Osteoblast (primary cell): Measurements from ENCODE around the gene NECTIN2. TPM values are rescaled to one million over a fixed set of nuclear protein-coding genes. Genes with fewer than 3 reads are reported as not detected.
"Not testable (repeated sequence)": the region's sequence is repeated elsewhere in the genome, so short reads cannot be mapped to it uniquely, and the experiment has no call there.

Experiments used
- DNase-seq: peaks from one replicate; pipeline ENCODE4 v3.0.0; 2011; ENCODE audit warnings: low spot score, mixed read lengths; ENCODE audit not compliant: insufficient read length; ENCODE audit errors: missing footprints
- H2AFZ ChIP-seq: 2 replicates; pipeline ENCODE4 v1.6.0; 2011; ENCODE audit warnings: mild to moderate bottlenecking, low read length
- H3K27ac ChIP-seq: 2 replicates; pipeline ENCODE4 v1.5.1; 2011; ENCODE audit warnings: mild to moderate bottlenecking, low read depth, low read length, moderate library complexity
- H3K27me3 ChIP-seq: 2 replicates; pipeline ENCODE4 v1.6.0; 2012; ENCODE audit warnings: mild to moderate bottlenecking, control low read depth, inconsistent platforms, low read length, moderate library complexity; ENCODE audit not compliant: insufficient read depth
- H3K36me3 ChIP-seq: 2 replicates; pipeline ENCODE4 v1.5.1; 2011; ENCODE audit warnings: mild to moderate bottlenecking, low read length, control low read depth, moderate library complexity; ENCODE audit not compliant: insufficient read depth
- H3K4me1 ChIP-seq: 2 replicates; pipeline ENCODE4 v1.5.1; 2011; ENCODE audit warnings: mild to moderate bottlenecking, low read length, control low read depth, moderate library complexity; ENCODE audit not compliant: insufficient read depth
- H3K4me2 ChIP-seq: 2 replicates; pipeline ENCODE4 v1.6.0; 2011; ENCODE audit warnings: mild to moderate bottlenecking, low read length; ENCODE audit not compliant: insufficient read depth
- H3K4me3 ChIP-seq: fragments of 200-600 bp; sonication (generic); 3 replicates; pipeline ENCODE4 v1.5.1; 2012; ENCODE audit warnings: mild to moderate bottlenecking, low read length, inconsistent platforms; ENCODE audit not compliant: insufficient read depth
- H3K79me2 ChIP-seq: 2 replicates; pipeline ENCODE4 v1.6.0; 2012; ENCODE audit warnings: mild to moderate bottlenecking, low read length, control low read depth, inconsistent platforms; ENCODE audit not compliant: insufficient read depth
- H3K9me3 ChIP-seq: 2 replicates; pipeline ENCODE4 v1.5.1; 2011; ENCODE audit warnings: low read depth, low read length, control low read depth
- H4K20me1 ChIP-seq: 2 replicates; pipeline ENCODE4 v1.6.0; 2012; ENCODE audit warnings: mild to moderate bottlenecking, low read length, control low read depth; ENCODE audit not compliant: insufficient read depth
- total RNA-seq: library from RNA; depleted of rRNA; stranded (reverse); fragments of >200 nt; gene quantifications from 2 replicates; pipeline ENCODE4 v1.2.3, GENCODE V29; 2012
- TF ChIP-seq, protein P1 (sequence below): IDR thresholded peaks from 2 replicates; pipeline ENCODE4 v1.5.1; 2011; ENCODE audit warnings: mild to moderate bottlenecking, low read depth, low read length, moderate library complexity; ENCODE audit errors: extremely low read depth

Gene NECTIN2
- total RNA-seq, 1 donor = 46.0 TPM

GRCh38 chr19:44878120-44878865 is 32.2 kb downstream of the NECTIN2 start:
- H3K4me1 ChIP-seq = peaks cover 8% of the 10 kb centered on the region
- no peaks in the 10 kb centered on the region for H3K79me2 ChIP-seq
- H3K9me3 ChIP-seq = no peaks in the 10 kb centered on the region
- DNase-seq = peak; percentile 23
- no peak overlapping the region for H3K27ac ChIP-seq
- no peaks in the 10 kb centered on the region for H3K27me3 ChIP-seq
- TF ChIP-seq, protein P1, sequence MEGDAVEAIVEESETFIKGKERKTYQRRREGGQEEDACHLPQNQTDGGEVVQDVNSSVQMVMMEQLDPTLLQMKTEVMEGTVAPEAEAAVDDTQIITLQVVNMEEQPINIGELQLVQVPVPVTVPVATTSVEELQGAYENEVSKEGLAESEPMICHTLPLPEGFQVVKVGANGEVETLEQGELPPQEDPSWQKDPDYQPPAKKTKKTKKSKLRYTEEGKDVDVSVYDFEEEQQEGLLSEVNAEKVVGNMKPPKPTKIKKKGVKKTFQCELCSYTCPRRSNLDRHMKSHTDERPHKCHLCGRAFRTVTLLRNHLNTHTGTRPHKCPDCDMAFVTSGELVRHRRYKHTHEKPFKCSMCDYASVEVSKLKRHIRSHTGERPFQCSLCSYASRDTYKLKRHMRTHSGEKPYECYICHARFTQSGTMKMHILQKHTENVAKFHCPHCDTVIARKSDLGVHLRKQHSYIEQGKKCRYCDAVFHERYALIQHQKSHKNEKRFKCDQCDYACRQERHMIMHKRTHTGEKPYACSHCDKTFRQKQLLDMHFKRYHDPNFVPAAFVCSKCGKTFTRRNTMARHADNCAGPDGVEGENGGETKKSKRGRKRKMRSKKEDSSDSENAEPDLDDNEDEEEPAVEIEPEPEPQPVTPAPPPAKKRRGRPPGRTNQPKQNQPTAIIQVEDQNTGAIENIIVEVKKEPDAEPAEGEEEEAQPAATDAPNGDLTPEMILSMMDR = no peak
- peaks cover 45% of the 10 kb centered on the region for H3K36me3 ChIP-seq
- H3K4me3 ChIP-seq = no peak overlapping the region
- H4K20me1 ChIP-seq = peaks cover 3% of the 10 kb centered on the region
- no peak overlapping the region for H2AFZ ChIP-seq
- H3K4me2 ChIP-seq = no peak overlapping the region

- Histone ChIP-seq H3K36me3 (peaks cover 35% of the 10 kb centered on the region), H3K4me1 (peaks cover 8% of the 10 kb centered on the region), H3K9me3 (no peaks in the 10 kb centered on the region), H3K4me2 (no peak overlapping the region), H4K20me1 (no peaks in the 10 kb centered on the region), H3K79me2 (no peaks in the 10 kb centered on the region), H3K27ac (no peak overlapping the region), H2AFZ (no peak overlapping the region), H3K4me3 (no peak overlapping the region), H3K27me3 (no peaks in the 10 kb centered on the region)
- TF ChIP-seq, protein P1 = no peak
- peak; percentile 30 for DNase-seq
Observed at GRCh38 chr19:44879309-44880065, 33.4 kb downstream of the NECTIN2 start.

GRCh38 chr19:44882063-44882462 is 36.0 kb downstream of the NECTIN2 start:
- Histone ChIP-seq H3K36me3 (peaks cover 24% of the 10 kb centered on the region), H3K27ac (no peak overlapping the region), H3K4me1 (no peaks in the 10 kb centered on the region), H3K9me3 (no peaks in the 10 kb centered on the region), H4K20me1 (no peaks in the 10 kb centered on the region), H3K79me2 (no peaks in the 10 kb centered on the region), H3K27me3 (no peaks in the 10 kb centered on the region), H2AFZ (no peak overlapping the region), H3K4me3 (no peak overlapping the region), H3K4me2 (no peak overlapping the region)
- TF ChIP-seq, protein P1 = no peak
- DNase-seq = no peak

DNA sequence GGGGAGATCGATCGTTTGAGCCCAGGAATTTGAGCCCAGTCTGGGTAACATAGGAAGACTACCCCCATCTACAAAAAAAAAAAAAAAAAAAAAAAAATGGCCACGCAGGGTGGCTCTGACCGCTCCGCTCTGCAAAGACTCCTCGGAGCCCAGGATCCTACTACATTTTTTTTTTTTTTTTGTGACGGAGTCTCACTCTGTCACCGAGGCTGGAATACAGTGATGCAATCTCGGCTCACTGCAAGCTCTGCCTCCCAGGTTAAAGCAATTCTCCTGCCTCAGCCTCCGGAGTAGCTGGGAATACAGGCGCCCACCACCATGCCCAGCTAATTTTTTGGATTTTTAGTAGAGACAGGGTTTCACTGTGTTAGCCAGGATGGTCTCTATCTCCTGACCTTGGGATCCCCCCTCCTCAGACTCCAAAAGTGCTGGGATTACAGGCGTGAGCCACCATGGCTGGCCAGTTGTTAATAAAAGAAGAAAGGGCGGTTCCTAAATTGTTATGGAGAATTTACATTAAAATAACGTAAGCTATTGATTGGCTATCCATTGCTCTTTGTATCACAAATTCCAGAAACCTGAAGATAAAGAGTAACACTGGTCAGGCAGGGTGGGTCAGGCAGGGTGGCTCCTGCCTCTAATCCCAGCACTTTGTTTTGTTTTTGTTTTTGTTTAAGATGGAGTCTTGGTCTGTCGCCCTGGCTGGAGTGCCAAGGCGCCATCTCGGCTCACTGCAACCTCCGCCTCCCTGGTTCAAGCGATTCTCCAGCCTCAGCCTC is 36.7 kb downstream of the NECTIN2 start:
- H3K27me3 ChIP-seq, H3K4me3 ChIP-seq, DNase-seq, H3K27ac ChIP-seq, H4K20me1 ChIP-seq, H3K9me3 ChIP-seq, H2AFZ ChIP-seq, H3K4me2 ChIP-seq, H3K4me1 ChIP-seq, H3K79me2 ChIP-seq: not testable (repeated sequence)
- peaks cover 23% of the 10 kb centered on the region for H3K36me3 ChIP-seq
